Renal cortical epithelial cell (primary cell): ENCODE measurements around the gene TSC22D3. TPM values are rescaled to one million over a fixed set of nuclear protein-coding genes. Genes with fewer than 3 reads are reported as not detected.

ENCODE experiments used
- DNase-seq: peaks from one replicate; pipeline ENCODE4 v3.0.0-alpha.2; 2011; ENCODE audit warnings: low read depth
- total RNA-seq: library from RNA; depleted of rRNA; stranded (reverse); fragments of >200 nt; gene quantifications from 2 replicates; pipeline ENCODE4 v1.2.3, GENCODE V29; 2014

Gene TSC22D3
- total RNA-seq, 1 donor from 2014 or later: 82.6 TPM

DNA sequence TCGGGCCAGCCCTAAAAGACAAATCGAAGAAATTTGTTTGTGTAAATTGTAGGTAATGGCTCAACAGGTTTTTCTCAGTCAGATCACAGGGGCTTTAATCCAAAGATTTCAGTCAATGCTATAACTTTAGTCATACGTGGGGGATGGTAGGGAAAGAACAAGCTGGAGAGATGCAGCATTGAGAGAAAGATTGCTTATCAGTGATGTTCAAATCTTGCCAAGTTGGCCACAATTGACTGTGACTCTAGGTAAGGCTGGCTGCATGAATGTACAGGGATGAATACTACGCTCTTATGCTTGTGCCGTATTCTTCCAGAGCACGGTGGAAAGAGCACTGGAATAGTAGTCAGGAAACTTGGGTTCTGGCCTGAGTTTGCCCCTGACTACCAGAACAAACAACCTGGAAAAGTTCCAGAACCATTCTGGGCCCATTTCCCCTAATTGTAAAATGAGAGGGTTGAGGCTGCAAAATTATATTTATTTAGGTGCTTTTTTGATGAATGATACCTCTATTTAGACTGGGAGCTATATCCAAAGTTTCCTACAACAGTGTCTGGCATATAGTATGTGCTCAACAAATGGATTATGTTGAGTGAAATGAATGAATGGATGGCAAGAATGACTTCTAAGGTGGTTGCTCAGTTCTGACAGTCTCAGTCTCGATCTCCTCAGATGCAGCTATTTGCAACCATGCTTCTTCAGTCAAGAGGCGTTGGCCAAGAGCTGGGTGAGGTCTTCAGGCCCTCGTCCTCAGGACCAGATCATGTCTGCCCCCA, 44.4 kb downstream of the TSC22D3 start:
- no peak for DNase-seq

DNA sequence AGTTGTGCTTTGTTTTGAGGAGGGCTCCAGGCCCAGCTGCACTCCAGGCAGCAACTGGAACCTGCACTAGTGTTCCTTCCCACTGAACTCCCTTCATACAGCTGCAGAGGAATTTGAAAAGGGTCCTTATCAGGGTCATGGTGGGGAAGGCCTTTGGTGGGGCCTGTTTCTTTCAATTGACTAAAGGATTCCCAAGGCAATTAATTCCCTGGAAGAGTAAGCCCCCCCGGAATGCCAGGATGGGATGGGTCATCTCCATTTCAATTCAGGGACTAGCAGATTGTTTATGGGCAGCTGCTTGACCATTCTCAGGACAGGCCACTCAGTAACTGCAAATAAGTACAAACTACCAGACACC, 45.3 kb downstream of the TSC22D3 start:
- no peak for DNase-seq

DNA sequence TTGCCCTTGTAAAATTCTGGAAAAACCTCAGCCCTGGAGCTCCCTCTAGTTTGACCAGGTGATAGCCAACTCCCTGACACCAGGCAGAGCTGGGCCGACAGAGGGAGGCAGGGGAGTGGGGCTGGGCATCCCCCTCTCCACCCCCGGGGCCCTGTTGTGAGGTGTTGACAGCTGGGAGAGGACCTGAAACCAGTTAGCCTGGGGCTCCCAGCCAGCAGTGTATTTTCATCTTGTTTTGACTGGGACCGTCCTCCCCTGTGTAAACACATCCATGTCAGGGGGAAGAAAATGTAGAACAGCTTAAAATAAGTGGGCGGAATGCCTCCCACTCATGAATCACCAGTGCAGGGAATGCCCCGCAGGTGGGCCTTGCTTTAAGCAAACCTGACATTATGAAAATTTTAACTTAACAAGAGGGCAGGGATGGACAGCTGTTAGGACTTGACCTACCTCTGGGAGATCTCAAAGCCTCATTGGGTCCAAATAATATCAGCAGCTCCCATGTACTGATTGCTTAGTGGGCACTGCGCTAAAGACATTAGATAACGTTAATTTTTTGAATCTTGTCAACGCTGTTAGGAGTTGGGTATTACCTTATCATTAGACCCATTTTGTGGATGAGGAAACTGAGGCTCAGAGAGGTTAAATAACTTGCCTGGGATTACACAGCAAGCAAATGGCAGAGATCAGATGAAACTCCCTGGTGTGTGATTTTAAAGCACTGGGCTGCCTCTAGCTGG, 45.9 kb downstream of the TSC22D3 start:
- peak; percentile 65 for DNase-seq

DNA sequence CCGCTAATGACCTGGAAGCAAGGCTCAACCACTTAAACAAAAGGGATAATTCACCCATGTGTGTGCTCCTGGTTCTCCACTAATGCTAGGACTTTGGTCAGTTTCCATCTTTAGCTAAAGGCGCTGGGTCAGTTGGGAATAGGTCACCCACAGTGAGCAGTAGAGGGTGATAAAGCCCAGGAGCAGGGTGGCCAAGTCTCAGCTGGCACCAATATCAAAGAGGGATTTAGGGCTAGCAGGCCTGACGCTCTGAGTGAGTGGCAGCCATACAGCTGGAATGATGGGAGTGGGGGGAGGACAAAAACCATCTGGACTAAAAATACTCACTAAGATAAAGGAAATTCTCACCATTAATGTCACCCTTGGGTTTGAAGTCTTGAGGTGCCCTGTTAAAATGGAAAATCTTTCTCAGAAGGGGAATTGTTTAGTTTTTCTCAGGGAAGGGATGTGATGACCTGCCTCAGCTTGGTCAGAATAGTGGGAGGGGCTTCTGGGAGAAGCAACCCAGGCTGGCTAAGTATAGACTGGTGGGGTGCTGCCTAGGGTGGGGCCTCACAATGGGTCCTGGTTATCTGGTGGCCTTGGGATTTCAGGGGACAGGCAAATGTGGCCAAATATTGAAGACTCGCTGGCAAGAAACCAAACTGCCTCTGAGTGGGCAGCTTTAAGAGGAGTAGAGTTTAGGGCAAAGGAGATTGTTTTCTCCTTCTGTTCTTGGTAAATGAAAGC, 47.1 kb downstream of the TSC22D3 start:
- DNase-seq: no peak

DNA sequence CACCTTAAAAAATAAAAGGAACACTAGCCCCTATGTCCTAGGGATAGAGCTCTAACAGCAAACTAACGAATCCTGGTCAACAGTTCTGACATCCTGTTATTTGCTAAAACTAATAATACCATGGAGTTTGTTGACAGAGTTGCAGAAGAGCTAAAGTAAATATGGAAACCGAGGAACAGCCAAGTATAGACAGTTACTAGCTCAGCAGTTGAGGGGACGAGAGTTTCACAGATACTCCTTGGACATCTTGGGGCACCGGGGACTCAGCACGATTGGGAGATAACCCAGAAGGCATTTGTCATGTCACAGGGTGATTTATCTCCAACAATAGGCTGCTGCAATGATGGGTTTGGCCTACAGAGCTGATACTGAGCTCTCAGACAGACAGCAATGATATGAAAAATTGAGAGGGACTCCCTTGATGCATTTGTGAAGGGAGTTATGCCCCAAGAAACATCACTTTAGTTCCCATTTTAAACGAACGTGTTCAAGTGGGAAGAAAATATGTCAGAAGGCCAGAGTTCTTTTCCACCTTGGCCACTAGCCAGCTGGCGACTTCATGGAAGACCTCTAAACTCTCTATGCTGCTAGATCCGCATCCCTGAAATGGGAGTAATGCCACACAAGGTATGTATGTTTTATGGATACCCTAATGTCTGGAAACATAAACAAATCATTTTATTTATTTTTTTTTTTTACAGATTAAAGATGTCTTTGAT, 48.6 kb downstream of the TSC22D3 start:
- DNase-seq: no peak

DNA sequence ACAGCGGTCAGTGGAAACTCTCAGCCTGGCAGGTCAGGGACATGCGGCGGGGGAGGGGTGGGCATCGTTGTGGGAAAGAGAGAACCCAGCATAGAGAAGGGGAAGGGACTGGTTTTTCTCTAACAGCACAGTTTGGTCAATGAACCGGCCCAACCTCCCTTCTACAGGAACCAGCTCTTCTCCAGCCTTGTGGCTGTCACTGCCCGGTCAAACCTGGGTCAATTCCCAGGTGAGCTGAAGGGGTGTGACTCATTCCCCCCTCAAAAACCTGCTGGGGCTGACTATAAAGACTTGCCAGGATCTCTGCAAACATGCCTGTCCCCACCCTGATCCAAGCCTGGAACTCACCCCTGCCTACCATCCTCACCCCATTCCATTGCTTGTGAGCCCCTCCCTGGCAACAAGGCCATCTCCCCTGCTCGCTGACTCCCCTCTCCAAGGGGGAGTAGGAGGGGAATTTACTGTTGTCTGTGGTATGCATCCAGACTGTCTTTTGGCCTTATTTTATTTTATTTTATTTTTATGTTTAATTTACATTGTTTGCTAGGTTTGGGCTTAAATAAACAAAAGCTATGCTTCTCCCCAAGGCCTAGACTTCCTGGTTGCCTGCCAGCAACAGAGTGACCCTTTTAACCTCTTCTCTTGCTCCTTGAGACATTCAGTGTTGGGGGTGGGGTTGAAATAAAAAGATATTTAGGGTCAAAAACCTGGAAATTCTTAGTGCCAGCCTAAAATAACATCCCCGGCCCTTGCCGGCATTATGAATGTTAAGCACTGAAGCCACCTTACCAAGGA, 49.6 kb downstream of the TSC22D3 start:
- DNase-seq: no peak

DNA sequence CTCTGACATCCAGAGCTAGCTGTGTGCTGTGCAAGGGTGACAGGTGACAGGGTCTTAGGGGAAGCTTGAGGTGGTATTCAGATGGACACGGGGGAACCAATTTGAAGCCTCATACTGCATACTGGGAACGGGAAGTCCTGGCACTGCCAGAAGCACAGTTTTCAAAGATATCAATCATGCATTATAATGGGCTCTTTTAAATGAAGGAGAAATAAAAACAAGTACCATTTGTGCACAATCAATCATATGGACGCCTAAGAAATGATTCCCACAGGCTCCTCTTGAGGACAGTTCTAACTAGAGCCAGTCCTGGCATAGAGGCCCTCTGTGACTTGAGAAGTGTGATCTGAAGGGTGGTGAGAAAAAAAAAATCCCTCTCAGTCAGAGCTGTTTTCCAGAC, 50.9 kb downstream of the TSC22D3 start:
- no peak for DNase-seq

DNA sequence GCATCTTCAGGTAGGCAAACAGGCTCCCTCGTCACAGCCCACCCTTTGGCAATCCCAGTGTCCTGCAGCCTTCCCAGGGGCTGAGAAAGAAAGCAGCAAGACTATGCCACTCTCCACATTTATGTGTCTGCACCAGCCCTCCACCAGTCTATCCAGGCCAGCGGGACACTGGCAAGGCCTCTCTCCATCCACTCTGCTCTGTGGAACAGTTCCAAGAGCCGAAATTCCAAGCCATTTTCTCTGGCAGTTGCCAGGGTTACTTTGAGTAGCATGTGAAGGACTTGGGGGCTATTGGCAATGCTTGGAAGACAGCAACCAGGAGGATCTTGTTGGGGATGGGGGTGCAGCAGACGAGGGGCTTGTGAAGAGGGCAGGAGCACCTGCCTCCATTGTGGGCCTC, 52.1 kb downstream of the TSC22D3 start:
- no peak for DNase-seq

DNA sequence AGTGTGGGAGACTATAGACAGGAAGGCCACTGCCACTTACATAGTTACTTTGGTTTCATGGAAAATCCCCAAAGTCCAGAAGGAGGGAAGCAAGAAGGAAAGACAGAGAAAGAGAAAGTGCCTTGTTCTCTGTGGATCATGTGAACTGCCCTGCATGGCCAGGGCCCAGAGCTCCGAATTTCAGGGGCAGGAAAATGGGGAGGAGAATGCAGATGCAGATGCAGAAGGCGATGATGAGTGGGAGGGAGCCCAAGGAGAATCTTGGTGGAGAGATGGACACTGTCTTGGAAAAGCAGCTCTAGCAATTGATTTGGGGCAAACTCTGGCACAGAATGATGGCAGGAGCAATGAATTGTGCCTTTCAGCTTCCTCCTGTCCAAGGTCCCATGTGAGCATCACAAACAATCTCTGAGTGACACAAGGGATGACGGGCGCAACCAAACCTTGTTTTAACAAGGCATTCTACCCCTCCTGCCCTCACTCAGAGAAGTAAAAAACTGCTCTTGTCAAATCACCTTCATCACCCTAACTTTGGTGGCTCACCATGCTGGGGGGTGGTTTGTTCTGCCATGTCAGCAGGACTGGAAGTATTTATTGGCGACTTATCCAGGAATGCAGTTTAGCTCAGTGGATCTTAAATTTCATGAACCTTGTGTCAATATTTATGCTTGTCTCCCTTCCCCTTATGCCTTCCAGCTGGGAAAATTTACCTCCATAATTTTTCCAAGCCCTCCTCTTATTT, 53.5 kb downstream of the TSC22D3 start:
- no peak for DNase-seq

DNA sequence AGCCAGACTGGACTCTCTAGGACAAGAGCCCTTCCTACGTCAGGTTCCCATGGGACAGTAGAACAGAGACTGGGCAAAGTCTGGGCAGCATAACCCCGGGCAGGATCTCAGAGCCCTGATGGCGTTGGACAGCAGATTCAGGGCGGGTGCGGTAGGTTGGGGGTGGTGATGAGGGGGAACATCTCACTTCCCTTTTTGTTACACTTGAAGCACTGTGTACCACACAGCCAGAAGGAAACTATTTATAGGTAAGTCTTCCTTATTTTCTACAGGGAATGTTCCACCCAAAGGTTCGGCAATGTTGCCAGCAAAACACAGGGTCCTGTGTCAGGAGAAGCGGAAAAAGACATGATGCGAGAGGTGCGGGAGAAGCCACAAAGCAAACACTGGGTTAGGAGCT, 54.3 kb downstream of the TSC22D3 start:
- no peak for DNase-seq

DNA sequence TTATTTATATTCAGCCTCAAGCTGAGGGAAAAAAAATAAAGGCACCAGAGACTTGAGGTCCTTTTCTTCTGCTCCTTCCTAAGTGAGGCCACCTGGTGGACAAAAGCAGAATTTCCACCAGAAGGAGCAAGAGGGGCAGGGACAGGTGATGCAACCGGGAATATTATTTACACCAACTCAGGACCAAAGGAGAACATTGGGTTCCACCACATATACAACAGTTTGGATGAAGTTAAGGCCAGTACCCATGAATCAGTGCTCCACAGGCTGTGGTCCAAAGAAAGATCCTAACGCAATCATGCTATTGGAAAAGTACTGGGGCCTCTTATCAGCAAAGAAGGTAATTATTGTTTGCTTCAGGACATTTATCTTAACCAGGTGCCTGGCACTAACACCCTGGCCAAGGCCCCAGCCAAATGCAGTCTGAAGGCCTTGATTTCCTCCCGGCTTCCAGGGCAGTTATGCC, 57.4 kb downstream of the TSC22D3 start:
- peak; percentile 82 for DNase-seq

DNA sequence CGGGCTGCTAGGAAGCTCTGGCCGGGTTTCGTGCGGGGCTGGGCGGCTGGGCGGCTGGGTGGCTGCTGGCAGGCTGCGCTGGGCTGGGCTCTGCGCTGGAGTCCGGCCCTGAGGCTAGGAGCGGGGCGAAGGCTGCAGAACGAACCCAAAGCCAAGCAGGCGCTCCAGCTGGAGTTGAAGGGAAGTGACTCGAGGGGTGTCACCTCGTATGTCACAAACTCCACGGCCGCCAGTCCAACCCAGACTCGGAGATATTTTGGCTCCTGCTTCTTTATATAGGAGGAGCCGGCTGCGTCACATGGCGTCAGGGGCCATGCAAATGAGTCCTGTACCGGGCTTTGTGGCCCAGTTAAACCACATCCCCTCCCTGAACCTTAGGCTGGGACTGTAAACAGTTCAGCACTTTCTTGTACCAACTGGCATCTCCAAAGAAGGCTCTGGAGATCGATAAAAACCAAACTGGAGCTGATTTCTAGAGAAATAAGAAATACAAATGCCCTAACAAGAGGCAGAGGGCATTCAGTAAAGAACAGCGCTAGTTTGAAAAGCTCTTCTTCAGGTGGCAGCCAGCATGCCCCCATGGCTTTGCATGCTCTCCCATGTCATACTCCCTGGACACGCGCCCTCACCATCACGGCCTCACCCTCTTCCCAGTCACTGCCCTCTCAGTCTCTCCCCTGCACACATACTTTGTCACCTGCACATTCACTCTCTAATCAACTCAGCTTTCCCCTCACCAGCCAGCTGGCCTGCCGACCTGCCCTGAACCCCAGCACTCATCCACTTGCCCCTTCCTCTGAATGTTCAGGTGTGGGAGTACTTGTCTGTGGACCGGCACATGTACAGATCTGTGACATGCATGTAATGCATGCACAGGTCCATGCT, 58.5 kb downstream of the TSC22D3 start:
- peak; percentile 75 for DNase-seq

DNA sequence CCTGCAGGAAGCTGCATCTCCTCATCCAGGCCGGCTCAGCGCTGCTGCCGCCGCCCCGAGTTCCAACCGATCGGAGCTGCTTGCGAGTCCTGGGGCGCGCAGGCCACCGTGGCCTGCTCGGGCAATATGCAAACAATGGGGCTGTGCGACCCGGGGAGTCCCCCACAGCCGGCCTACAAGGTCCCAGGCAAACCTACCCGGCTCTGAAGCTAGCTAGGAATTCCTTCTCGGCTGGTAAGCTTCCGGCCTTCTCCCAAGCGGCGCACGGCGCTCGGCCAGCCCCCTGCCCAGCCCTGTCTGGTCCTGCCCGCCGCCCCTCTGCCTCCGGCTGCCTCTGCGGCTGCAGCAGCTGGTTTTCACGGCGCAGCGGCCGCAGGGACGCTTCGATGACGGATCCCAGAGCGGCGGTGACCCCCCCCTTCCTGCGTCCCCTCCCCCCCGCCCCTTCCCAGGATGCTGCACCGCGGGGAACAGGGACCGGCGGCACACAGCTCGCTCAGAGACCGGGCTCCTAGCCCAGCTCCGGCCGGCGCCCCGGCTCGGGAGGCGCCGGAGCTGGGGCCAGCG, 59.4 kb downstream of the TSC22D3 start:
- no peak for DNase-seq

DNA sequence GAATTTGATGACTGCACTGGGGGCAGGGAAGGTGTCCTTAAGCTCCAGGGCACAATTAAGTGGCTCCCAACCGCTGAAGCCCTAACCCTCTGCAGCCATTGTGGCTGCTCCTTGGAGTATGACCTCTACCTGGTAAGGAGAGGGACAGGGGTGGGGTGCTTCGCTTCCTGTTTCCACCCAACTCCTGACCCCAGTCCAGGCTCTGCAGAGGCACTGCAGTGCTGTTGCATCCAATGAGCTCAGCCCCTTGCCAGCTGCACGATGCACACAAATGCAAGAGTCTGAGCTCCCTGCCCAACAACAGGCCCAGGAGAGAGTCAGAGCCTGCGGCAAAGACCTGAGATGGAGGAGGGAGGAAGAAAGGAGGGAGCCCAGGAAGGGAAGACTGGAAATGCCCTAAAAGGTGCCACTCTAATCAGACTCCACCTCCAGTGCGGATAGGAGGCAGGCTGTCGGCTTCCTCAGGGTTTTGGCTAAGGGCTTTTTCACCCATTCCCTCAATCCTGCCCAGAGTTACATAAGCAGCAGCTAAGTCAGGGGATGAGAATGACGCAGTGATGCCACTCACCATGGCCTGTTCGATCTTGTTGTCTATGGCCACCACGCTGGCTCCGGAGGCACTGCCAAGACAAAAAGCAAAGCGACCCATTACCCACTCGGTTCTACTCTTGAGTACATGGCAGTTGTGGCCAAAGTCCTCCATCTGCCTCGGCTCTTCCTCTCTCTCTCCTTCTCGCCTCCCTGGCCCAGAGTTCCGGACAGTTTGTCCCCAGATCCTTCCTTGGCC, 60.1 kb downstream of the TSC22D3 start:
- DNase-seq: no peak

DNA sequence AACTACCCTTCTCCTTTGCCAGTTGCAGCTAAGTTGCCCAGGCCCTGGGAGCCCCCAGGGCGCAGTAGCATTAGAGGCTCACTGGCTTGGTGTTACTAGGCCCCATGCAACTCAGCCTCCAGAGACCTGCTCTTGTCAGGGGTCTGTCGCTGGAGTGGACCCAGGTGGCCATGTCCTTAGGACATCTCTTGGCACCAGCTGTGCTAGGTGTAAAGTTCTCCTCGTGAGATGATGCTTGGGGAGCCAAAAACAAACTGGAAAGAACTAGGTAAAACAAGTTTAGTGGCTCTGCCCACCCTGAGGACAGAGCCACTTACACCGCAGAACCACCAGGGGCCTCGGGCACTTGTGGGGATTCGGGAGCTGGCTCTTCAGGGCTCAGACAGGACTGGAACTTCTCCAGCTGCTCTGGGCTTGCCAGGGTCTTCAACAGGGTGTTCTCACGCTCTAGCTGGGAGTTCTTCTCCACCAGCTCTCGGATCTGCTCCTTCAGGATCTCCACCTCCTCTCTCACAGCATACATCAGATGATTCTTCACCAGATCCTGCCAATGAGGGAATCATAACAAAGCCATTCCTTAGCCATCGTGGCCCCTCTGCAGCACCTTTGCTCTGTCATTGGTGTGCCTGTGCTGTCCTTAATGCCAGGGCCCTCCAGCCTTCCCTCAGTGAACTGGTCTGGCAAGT, 61.2 kb downstream of the TSC22D3 start:
- DNase-seq: no peak

DNA sequence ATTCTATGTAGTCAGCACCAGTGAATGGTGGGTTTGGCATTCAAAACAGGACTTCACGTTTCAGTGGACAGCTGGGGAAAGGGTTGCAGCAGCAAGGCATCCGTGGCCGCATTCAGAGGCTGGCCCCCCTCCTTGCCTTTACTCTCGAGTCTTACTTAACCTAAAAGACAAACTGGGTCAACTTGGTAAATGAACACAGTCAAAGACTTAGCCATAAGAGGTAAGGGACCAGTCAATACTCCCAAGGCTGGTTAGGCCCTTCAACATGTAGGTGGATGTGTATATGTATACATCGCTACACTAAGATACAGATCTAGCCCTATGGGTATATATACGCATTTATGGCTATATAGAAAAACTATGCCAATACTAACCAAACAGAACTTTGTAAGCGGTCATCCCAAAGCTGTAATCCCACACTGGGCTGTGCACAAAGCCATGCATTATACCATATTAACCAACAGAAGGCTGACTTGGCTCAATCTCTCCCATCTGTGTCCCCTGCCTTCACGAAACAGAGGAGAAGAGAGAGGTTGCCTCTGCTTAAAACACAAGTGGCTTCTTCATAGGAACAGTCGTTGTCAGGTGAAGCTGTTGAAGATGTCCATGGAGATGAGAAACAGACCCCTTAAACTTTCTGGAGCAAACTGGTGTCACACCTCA, 61.9 kb downstream of the TSC22D3 start:
- DNase-seq: peak; percentile 44

DNA sequence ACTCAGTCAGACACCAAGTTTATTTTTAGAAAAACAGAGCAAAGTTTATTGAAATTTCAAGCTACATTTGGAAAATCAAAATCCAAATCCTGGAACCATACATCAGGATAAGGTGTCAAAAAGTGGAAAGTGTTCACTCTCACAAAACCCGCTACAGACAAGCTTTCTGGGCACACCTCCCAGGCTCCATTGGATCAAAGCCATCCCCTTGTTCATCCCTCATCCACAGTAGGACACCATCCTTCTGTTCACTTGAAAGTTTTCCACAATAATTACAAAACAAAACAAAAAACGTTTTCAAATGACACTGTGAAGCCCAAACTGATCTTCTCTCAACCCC, 62.4 kb downstream of the TSC22D3 start:
- DNase-seq: no peak
